Measurements from ENCODE around the gene KRTAP3-2.
"Not testable (repeated sequence)": the region's sequence is repeated elsewhere in the genome, so short reads cannot be mapped to it uniquely, and the experiment has no call there.

The KRTAP3-2 gene

DNA sequence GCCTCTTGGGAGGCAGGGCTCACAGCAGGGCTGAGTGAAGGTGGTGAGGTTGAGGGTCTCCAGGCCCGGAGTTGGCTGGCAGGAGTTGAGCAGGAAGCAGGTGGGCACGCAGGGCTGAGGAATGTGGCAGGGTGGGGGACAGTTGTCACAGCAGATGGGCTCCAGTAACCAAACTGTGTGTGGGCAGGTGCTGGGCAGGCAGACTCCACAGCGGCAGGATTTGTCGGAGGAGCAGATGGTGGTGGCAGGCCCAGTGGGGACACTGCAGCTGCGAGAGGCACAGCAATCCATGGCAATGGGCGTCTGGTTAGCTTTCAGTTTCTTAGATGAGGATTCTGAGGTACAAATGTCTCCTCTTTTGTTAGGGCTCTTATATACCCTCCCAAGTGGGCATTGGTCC lies at the start of gene KRTAP3-2:
Gene KRTAP3-2 (minus strand): TSS at position 344 of the 400 bp plus-strand sequence. CDS start 53 bp downstream, at position 291.
- not testable (repeated sequence) for H3K4me1 ChIP-seq (ENCODE audit: control insufficient read depth, insufficient read depth, low read length); H3K27me3 ChIP-seq (ENCODE audit: control insufficient read depth, insufficient read depth, low read length); H3K4me3 ChIP-seq (ENCODE audit: low read depth, low read length); H3K9me3 ChIP-seq (ENCODE audit: control insufficient read depth, insufficient read depth, low read depth, low read length); H3K9ac ChIP-seq (ENCODE audit: low read length); H3K27ac ChIP-seq (ENCODE audit: low read depth, low read length); H3K36me3 ChIP-seq (ENCODE audit: control insufficient read depth, insufficient read depth, low read length)

DNA sequence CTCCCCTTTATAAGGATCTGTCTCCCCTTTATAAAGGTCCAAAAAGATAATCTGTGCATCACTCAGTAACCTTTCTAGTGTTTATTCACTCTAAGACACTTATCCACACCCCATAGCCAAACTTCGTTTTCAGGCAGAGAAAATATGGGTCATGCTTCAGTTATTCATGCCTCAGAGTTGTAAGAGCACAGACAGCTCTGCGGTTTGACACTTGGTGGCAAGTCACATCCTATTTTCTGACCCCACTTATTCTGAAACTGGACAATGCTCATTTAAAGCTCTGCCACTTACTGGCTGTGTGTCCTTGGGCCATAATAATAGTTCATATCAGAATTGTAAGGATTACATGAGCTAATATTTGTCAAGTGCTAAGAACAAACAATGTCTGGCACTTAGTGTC lies 49.4 kb upstream of the KRTAP3-2 start:
- Histone ChIP-seq H3K4me3 (ENCODE audit: low read depth, low read length) (no peak overlapping the region), H3K4me1 (ENCODE audit: control insufficient read depth, insufficient read depth, low read length) (peaks cover 2% of the 10 kb centered on the region), H3K36me3 (ENCODE audit: control insufficient read depth, insufficient read depth, low read length) (no peaks in the 10 kb centered on the region), H3K9ac (ENCODE audit: low read length) (no peak overlapping the region), H3K9me3 (ENCODE audit: control insufficient read depth, insufficient read depth, low read depth, low read length) (no peaks in the 10 kb centered on the region), H3K27ac (ENCODE audit: low read depth, low read length) (no peak overlapping the region), H3K27me3 (ENCODE audit: control insufficient read depth, insufficient read depth, low read length) (no peaks in the 10 kb centered on the region)

GRCh38 chr17:41048441-41048840 lies 48.7 kb upstream of the KRTAP3-2 start:
- no peak overlapping the region for H3K9ac ChIP-seq (ENCODE audit: low read length)
- no peaks in the 10 kb centered on the region for H3K36me3 ChIP-seq (ENCODE audit: control insufficient read depth, insufficient read depth, low read length)
- no peak overlapping the region for H3K4me3 ChIP-seq (ENCODE audit: low read depth, low read length)
- H3K27ac ChIP-seq (ENCODE audit: low read depth, low read length), result no peak overlapping the region
- no peaks in the 10 kb centered on the region for H3K9me3 ChIP-seq (ENCODE audit: control insufficient read depth, insufficient read depth, low read depth, low read length)
- peaks cover 2% of the 10 kb centered on the region for H3K4me1 ChIP-seq (ENCODE audit: control insufficient read depth, insufficient read depth, low read length)
- H3K27me3 ChIP-seq (ENCODE audit: control insufficient read depth, insufficient read depth, low read length), result no peaks in the 10 kb centered on the region

GRCh38 chr17:41046735-41047465 lies 47.2 kb upstream of the KRTAP3-2 start, which contains the start of gene KRTAP2-1:
TSS of gene KRTAP2-1 (minus strand) at chr17:41047316. CDS start at chr17:41047267, 49 bp downstream.
- not testable (repeated sequence) for H3K27me3 ChIP-seq (ENCODE audit: control insufficient read depth, insufficient read depth, low read length); H3K9me3 ChIP-seq (ENCODE audit: control insufficient read depth, insufficient read depth, low read depth, low read length); H3K4me1 ChIP-seq (ENCODE audit: control insufficient read depth, insufficient read depth, low read length); H3K9ac ChIP-seq (ENCODE audit: low read length); H3K36me3 ChIP-seq (ENCODE audit: control insufficient read depth, insufficient read depth, low read length); H3K27ac ChIP-seq (ENCODE audit: low read depth, low read length); H3K4me3 ChIP-seq (ENCODE audit: low read depth, low read length)

GRCh38 chr17:41042953-41043352 lies 43.2 kb upstream of the KRTAP3-2 start:
- Histone ChIP-seq H3K9ac (ENCODE audit: low read length) (no peak overlapping the region), H3K4me3 (ENCODE audit: low read depth, low read length) (no peak overlapping the region), H3K36me3 (ENCODE audit: control insufficient read depth, insufficient read depth, low read length) (no peaks in the 10 kb centered on the region), H3K9me3 (ENCODE audit: control insufficient read depth, insufficient read depth, low read depth, low read length) (no peaks in the 10 kb centered on the region), H3K27me3 (ENCODE audit: control insufficient read depth, insufficient read depth, low read length) (no peaks in the 10 kb centered on the region), H3K4me1 (ENCODE audit: control insufficient read depth, insufficient read depth, low read length) (peaks cover 13% of the 10 kb centered on the region; the same call in 1 of the 2 replicates), H3K27ac (ENCODE audit: low read depth, low read length) (no peak overlapping the region)

- H3K9ac ChIP-seq (ENCODE audit: low read length); H3K9me3 ChIP-seq (ENCODE audit: control insufficient read depth, insufficient read depth, low read depth, low read length); H3K36me3 ChIP-seq (ENCODE audit: control insufficient read depth, insufficient read depth, low read length); H3K27ac ChIP-seq (ENCODE audit: low read depth, low read length); H3K27me3 ChIP-seq (ENCODE audit: control insufficient read depth, insufficient read depth, low read length); H3K4me3 ChIP-seq (ENCODE audit: low read depth, low read length): not testable (repeated sequence)
- H3K4me1 ChIP-seq (ENCODE audit: control insufficient read depth, insufficient read depth, low read length), result peaks cover 23% of the 10 kb centered on the region; the same call in 1 of the 2 replicates
Measured at GRCh38 chr17:41040783-41041571, 41.3 kb upstream of the KRTAP3-2 start, which contains the start of gene KRTAP1-1. TSS of gene KRTAP1-1 (minus strand) at chr17:41041450. CDS start at chr17:41041397, 53 bp downstream.

DNA sequence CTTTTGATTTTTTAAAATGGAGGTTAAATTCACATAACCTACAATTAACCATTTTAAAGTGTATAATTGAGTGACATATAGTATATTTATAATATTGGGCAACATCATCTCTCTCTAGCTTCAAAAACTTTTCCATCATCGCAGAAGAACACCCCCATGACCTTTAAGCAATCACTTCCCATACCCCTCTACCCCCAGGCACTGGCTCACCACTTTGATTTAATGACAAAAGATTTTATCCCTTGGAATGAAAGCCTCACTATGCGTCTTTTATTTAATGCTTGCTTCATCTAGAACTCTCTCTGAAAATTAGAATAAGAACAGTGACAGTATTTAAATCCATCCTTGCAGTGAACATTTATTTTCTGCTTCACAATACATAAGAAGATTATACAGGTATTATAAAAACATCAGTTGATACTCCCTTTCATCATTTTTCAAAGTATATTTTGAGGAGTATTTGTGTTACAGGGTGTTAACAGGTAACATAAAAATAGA lies 38.2 kb upstream of the KRTAP3-2 start:
- Histone ChIP-seq H3K27ac (ENCODE audit: low read depth, low read length) (no peak overlapping the region), H3K9ac (ENCODE audit: low read length) (no peak overlapping the region), H3K27me3 (ENCODE audit: control insufficient read depth, insufficient read depth, low read length) (no peaks in the 10 kb centered on the region), H3K4me1 (ENCODE audit: control insufficient read depth, insufficient read depth, low read length) (peaks cover 23% of the 10 kb centered on the region; the same call in 1 of the 2 replicates), H3K9me3 (ENCODE audit: control insufficient read depth, insufficient read depth, low read depth, low read length) (no peaks in the 10 kb centered on the region), H3K36me3 (ENCODE audit: control insufficient read depth, insufficient read depth, low read length) (no peaks in the 10 kb centered on the region), H3K4me3 (ENCODE audit: low read depth, low read length) (no peak overlapping the region)

DNA sequence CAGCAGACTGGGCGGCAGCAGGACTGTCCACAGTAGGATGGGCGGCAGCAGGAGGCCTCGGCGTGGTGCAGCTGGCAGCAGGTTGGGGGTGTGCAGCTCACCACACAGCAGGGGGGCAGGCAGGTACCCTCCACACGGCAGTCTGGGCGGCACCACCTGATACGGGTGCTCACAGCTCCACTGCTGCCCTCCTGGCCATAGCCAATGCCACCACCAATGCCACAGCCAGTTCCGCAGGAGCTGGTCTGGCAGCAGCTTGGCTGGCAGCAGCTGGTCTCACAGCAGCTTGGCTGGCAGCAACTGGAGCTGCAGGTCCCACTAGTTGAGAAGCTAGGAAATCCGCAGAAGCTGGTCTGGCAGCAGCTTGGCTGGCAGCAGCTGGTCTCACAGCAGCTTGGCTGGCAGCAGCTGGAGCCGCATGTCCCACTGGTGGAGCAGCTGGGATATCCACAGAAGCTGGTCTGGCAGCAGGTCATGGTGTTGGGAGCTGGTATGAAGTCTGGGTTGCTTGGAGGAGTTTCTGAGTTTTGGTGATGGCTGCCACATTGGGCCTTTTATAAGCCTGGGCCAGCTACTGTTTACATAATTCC lies 34.7 kb upstream of the KRTAP3-2 start, which contains the start of gene KRTAP1-3:
Gene KRTAP1-3 (minus strand): TSS at position 529 of the 590 bp plus-strand sequence. CDS start 53 bp downstream, at position 476.
- H3K9ac ChIP-seq (ENCODE audit: low read length); H3K36me3 ChIP-seq (ENCODE audit: control insufficient read depth, insufficient read depth, low read length); H3K4me3 ChIP-seq (ENCODE audit: low read depth, low read length); H3K27me3 ChIP-seq (ENCODE audit: control insufficient read depth, insufficient read depth, low read length); H3K27ac ChIP-seq (ENCODE audit: low read depth, low read length); H3K9me3 ChIP-seq (ENCODE audit: control insufficient read depth, insufficient read depth, low read depth, low read length): not testable (repeated sequence)
- H3K4me1 ChIP-seq (ENCODE audit: control insufficient read depth, insufficient read depth, low read length), result peaks cover 23% of the 10 kb centered on the region; the same call in 1 of the 2 replicates

DNA sequence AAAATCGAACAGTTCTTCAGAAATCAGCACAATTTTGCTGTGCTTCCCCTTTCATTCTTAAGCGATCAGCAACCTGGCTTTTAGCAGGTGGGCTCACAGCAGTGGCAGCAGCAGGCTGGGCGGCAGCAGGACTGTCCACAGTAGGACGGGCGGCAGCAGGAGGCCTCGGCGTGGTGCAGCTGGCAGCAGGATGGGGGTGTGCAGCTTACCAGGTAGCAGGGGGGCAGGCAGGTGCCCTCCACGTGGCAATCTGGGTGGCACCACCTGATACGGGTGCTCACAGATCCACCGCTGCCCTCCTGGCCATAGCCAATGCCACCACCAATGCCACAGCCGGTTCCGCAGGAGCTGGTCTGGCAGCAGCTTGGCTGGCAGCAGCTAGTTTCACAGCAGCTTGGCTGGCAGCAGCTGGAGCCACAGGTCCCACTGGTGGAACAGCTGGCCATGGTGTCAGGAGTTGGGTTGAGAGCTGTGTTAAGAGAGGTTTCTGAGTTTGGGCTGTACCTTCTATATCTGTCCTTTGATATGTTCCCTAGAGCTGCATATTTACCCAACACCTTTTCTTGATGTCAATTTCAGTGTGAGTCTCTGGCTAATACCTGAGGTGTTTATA lies 30.0 kb upstream of the KRTAP3-2 start, which contains the start of gene KRTAP1-4:
Gene KRTAP1-4 (minus strand): TSS at position 563 of the 613 bp plus-strand sequence. CDS start 117 bp downstream, at position 446.
- Histone ChIP-seq H3K9ac (ENCODE audit: low read length) (no peak within 1 kb of the TSS), H3K4me3 (ENCODE audit: low read depth, low read length) (no peak within 1 kb of the TSS), H3K9me3 (ENCODE audit: control insufficient read depth, insufficient read depth, low read depth, low read length) (no peaks in the 10 kb centered on the region), H3K27me3 (ENCODE audit: control insufficient read depth, insufficient read depth, low read length) (no peaks in the 10 kb centered on the region), H3K36me3 (ENCODE audit: control insufficient read depth, insufficient read depth, low read length) (no peaks in the 10 kb centered on the region), H3K4me1 (ENCODE audit: control insufficient read depth, insufficient read depth, low read length) (no peaks in the 10 kb centered on the region), H3K27ac (ENCODE audit: low read depth, low read length) (no peak within 1 kb of the TSS)

DNA sequence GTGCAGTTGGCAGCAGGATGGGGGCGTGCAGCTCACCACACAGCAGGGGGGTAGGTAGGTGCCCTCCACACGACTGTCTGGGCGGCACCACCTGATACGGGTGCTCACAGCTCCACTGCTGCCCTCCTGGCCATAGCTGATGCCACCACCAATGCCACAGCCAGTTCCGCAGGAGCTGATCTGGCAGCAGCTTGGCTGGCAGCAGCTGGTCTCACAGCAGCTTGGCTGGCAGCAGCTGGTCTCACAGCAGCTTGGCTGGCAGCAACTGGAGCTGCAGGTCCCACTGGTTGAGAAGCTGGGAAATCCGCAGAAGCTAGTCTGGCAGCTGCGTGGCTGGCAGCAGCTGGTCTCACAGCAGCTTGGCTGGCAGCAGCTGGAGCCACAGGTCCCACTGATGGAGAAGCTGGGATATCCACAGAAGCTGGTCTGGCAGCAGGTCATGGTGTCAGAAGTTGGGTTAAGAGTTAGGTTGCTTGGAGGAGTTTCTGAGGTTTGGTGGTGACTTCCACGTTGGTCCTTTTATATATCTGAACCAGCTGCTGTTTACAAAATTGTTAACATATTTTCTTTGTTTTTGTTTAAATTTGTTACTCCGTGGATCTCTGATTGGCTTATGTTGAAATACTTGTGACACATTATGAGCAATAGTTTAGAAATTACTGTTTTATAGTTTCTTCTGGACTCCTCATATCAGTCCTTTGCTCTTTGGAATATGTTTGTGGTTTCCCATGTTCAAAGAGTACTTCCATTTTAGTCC lies 27.2 kb upstream of the KRTAP3-2 start, which contains the start of gene KRTAP1-5:
Gene KRTAP1-5 (minus strand): TSS at position 494 of the 757 bp plus-strand sequence. CDS start 53 bp downstream, at position 441.
- no peak within 1 kb of the TSS for H3K9ac ChIP-seq (ENCODE audit: low read length)
- H3K36me3 ChIP-seq (ENCODE audit: control insufficient read depth, insufficient read depth, low read length), result no peaks in the 10 kb centered on the region
- no peak within 1 kb of the TSS for H3K27ac ChIP-seq (ENCODE audit: low read depth, low read length)
- H3K27me3 ChIP-seq (ENCODE audit: control insufficient read depth, insufficient read depth, low read length), result no peaks in the 10 kb centered on the region
- no peaks in the 10 kb centered on the region for H3K4me1 ChIP-seq (ENCODE audit: control insufficient read depth, insufficient read depth, low read length)
- H3K9me3 ChIP-seq (ENCODE audit: control insufficient read depth, insufficient read depth, low read depth, low read length), result no peaks in the 10 kb centered on the region
- H3K4me3 ChIP-seq (ENCODE audit: low read depth, low read length), result no peak within 1 kb of the TSS

Data from HUES6 (cell line).